Activated CD4-positive, alpha-beta memory T cell treated with anti-CD3 and anti-CD28 coated beads, Interleukin-2, amount 10 ng/mL, durations not matched to agents 7 days and 5 days (primary cell): ENCODE data around the gene ZP1. TPM values are rescaled to one million over a fixed set of nuclear protein-coding genes. Genes with fewer than 3 reads are reported as not detected.
"Not testable (repeated sequence)": the region's sequence is repeated elsewhere in the genome, so short reads cannot be mapped to it uniquely, and the experiment has no call there.

Experiments
- CTCF ChIA-PET: fragments of 350-600 bp; sonication (Branson Sonifier 250); formaldehyde crosslinking; loops from one replicate; lab custom pipeline; 2021; ENCODE audit warnings: antibody characterized with exemption, inconsistent platforms; lab: Charles Lee
- POLR2A ChIA-PET: fragments of 350-600 bp; sonication (Branson Sonifier 250); formaldehyde crosslinking; loops from one replicate; lab custom pipeline; 2021; ENCODE audit warnings: antibody characterized with exemption; lab: Charles Lee
- DNase-seq: peaks from one replicate; pipeline ENCODE4 v3.0.0-alpha.2; 2020
- H3K27ac Mint-ChIP-seq: one replicate; pipeline ENCODE4 v1.8.0; 2021; ENCODE audit warnings: mild to moderate bottlenecking, mixed read lengths
- H3K27me3 Mint-ChIP-seq: one replicate; pipeline ENCODE4 v1.8.0; 2021; ENCODE audit warnings: mixed read lengths
- H3K36me3 Mint-ChIP-seq: one replicate; pipeline ENCODE4 v1.8.0; 2021; ENCODE audit warnings: low read depth, mixed read lengths
- H3K4me1 Mint-ChIP-seq: one replicate; pipeline ENCODE4 v1.8.0; 2021; ENCODE audit warnings: mixed read lengths
- H3K4me3 Mint-ChIP-seq: one replicate; pipeline ENCODE4 v1.8.0; 2021; ENCODE audit warnings: mild to moderate bottlenecking, mixed read lengths
- H3K9me3 Mint-ChIP-seq: one replicate; pipeline ENCODE4 v1.8.0; 2021; ENCODE audit warnings: mixed read lengths
- total RNA-seq, 2 experiments: library from RNA; stranded (reverse); gene quantifications; one replicate each; pipeline ENCODE4 v1.2.3, GENCODE V29; 2021

Gene ZP1
- total RNA-seq, result under 1 TPM in 1 of 2 experiments, not detected in 1; 0.18 TPM

GRCh38 chr11:60866911-60867870 is at the start of gene ZP1:
Gene ZP1 (plus strand): TSS chr11:60867542. CDS start chr11:60867562, 20 bp downstream.
- no peak for DNase-seq
- POLR2A ChIA-PET, result interaction anchor here (1.5 to 1.6 kb wide), 2 partner anchors 20 to 30 kb away, joined by 5 to 9 read pairs; no protein-coding TSS in a partner anchor
- CTCF ChIA-PET, result interaction anchor here (1.4 to 2.4 kb wide), 3 partner anchors 20 to 36 kb away, joined by 4 to 15 read pairs (median 6); no protein-coding TSS in a partner anchor
- peaks cover 62% of the 10 kb centered on the region for H3K4me1 Mint-ChIP-seq
- peak within 1 kb of the TSS; percentile 51 for H3K27ac Mint-ChIP-seq
- no peaks in the 10 kb centered on the region for H3K36me3 Mint-ChIP-seq
- no peak within 1 kb of the TSS for H3K4me3 Mint-ChIP-seq
- H3K9me3 Mint-ChIP-seq, result no peaks in the 10 kb centered on the region
- H3K27me3 Mint-ChIP-seq, result peaks cover 6% of the 10 kb centered on the region

- peaks cover 7% of the 10 kb centered on the region for H3K27me3 Mint-ChIP-seq
- no peaks in the 10 kb centered on the region for H3K4me1 Mint-ChIP-seq
- DNase-seq, result no peak
- ChIA-PET POLR2A (no interaction called here), CTCF (interaction anchor here (1.7 kb wide), 1 partner anchor 14 kb away, joined by 7 read pairs; no protein-coding TSS in a partner anchor)
- peaks cover 12% of the 10 kb centered on the region for H3K9me3 Mint-ChIP-seq
- H3K4me3 Mint-ChIP-seq, result no peak overlapping the region
- H3K27ac Mint-ChIP-seq, result no peak overlapping the region
- peaks cover 2% of the 10 kb centered on the region for H3K36me3 Mint-ChIP-seq
These were observed 49.3 kb upstream of the ZP1 start for GRCh38 chr11:60818057-60818456.

GRCh38 chr11:60821827-60822599 is 45.3 kb upstream of the ZP1 start:
- peaks cover 4% of the 10 kb centered on the region for H3K9me3 Mint-ChIP-seq
- ChIA-PET POLR2A (no interaction called here), CTCF (interaction anchor here (1.1 to 2.5 kb wide), 2 partner anchors 8 to 66 kb away, joined by 4 to 7 read pairs; no protein-coding TSS in a partner anchor)
- H3K27me3 Mint-ChIP-seq, result peaks cover 6% of the 10 kb centered on the region
- no peak overlapping the region for H3K27ac Mint-ChIP-seq
- DNase-seq, result no peak
- H3K36me3 Mint-ChIP-seq, result no peaks in the 10 kb centered on the region
- no peaks in the 10 kb centered on the region for H3K4me1 Mint-ChIP-seq
- H3K4me3 Mint-ChIP-seq, result no peak overlapping the region

- DNase-seq, H3K4me3 Mint-ChIP-seq, H3K27ac Mint-ChIP-seq, H3K27me3 Mint-ChIP-seq, H3K9me3 Mint-ChIP-seq, H3K4me1 Mint-ChIP-seq, POLR2A ChIA-PET, H3K36me3 Mint-ChIP-seq: not testable (repeated sequence)
- CTCF ChIA-PET, result interaction anchor here (9.1 kb wide), 1 partner anchor 64 kb away, joined by 281 read pairs; no protein-coding TSS in a partner anchor
These were observed 43.5 kb upstream of the ZP1 start for GRCh38 chr11:60823745-60824306.

DNA sequence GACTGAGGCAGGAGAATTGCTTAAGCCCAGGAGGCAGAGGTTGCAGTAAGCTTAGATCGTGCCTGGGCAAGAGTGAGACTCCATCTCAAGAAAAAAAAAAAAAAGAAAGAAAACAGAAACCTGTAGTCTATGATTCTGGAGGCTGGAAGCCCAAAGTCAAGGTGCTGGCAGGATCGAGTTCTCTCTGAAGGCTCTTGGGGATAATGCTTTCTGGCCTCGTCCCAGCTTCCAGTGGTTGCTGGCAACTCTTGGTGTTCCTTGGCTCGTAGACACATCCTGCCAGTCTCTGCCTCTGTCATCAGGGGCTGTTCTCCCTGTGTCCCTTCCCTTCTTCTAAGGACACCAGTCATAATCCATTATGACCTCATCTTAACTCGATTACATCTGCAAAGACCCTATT is 42.2 kb upstream of the ZP1 start:
- Mint-ChIP-seq H3K36me3 (no peaks in the 10 kb centered on the region), H3K27me3 (peaks cover 6% of the 10 kb centered on the region), H3K9me3 (no peaks in the 10 kb centered on the region), H3K4me1 (no peaks in the 10 kb centered on the region), H3K27ac (no peak overlapping the region), H3K4me3 (no peak overlapping the region)
- POLR2A ChIA-PET, result no interaction called here
- CTCF ChIA-PET, result interaction anchor here (0.7 to 9.1 kb wide), 2 partner anchors 13 to 63 kb away, joined by 4 to 281 read pairs; no protein-coding TSS in a partner anchor
- DNase-seq, result no peak

DNA sequence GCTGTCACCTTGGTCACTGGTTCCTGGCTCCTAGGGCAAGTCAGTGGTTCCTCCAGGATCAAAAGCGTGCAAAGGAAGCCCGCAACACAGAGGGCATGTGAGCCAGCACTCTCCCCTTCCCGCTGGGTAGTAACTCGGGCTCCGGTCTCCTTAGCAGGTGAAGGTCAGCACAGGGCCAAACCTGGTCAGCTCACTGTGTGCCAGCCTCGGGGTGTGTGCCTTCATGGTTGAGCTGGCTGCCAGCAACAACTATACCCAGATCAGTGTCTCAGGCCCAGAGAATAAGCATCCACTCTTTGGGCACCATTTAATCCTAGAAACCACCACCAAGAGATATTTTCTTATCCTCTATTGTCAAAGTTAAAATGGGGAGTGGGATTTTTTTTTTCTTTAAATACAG is 41.6 kb upstream of the ZP1 start:
- CTCF ChIA-PET, result interaction anchor here (9.1 kb wide), 1 partner anchor 62 kb away, joined by 281 read pairs; no protein-coding TSS in a partner anchor
- Mint-ChIP-seq H3K36me3 (no peaks in the 10 kb centered on the region), H3K9me3 (no peaks in the 10 kb centered on the region), H3K27ac (no peak overlapping the region), H3K27me3 (peaks cover 6% of the 10 kb centered on the region), H3K4me1 (no peaks in the 10 kb centered on the region), H3K4me3 (no peak overlapping the region)
- DNase-seq, result no peak
- POLR2A ChIA-PET, result no interaction called here

GRCh38 chr11:60830478-60831142 is 36.7 kb upstream of the ZP1 start:
- peaks cover 7% of the 10 kb centered on the region for H3K27me3 Mint-ChIP-seq
- H3K36me3 Mint-ChIP-seq, result no peaks in the 10 kb centered on the region
- DNase-seq, result no peak
- POLR2A ChIA-PET, result interaction anchor here (0.6 to 2.4 kb wide), 4 partner anchors 42 to 141 kb away, joined by 3 to 20 read pairs (median 6); partner anchors contain the start of gene CD6
- H3K27ac Mint-ChIP-seq, result no peak overlapping the region
- CTCF ChIA-PET, result interaction anchor here (0.5 to 9.1 kb wide), 26 partner anchors 9 to 463 kb away, joined by 3 to 281 read pairs (median 6); partner anchors contain the start of genes CCDC86, PTGDR2, TMEM109 and ZP1
- H3K4me3 Mint-ChIP-seq, result no peak overlapping the region
- no peaks in the 10 kb centered on the region for H3K9me3 Mint-ChIP-seq
- peaks cover 25% of the 10 kb centered on the region for H3K4me1 Mint-ChIP-seq

GRCh38 chr11:60831143-60831500 is 36.2 kb upstream of the ZP1 start:
- peak; percentile 84 for DNase-seq
- ChIA-PET CTCF (interaction anchor here (0.5 to 9.1 kb wide), 29 partner anchors 11 to 463 kb away, joined by 3 to 281 read pairs (median 5); partner anchors contain the start of genes CCDC86, PTGDR2, TMEM109 and ZP1), POLR2A (interaction anchor here (0.6 to 2.4 kb wide), 4 partner anchors 42 to 140 kb away, joined by 3 to 20 read pairs (median 6); partner anchors contain the start of gene CD6)
- Mint-ChIP-seq H3K27me3 (peaks cover 7% of the 10 kb centered on the region), H3K27ac (no peak overlapping the region), H3K9me3 (no peaks in the 10 kb centered on the region), H3K4me1 (peaks cover 30% of the 10 kb centered on the region), H3K4me3 (no peak overlapping the region), H3K36me3 (no peaks in the 10 kb centered on the region)

- Mint-ChIP-seq H3K27me3 (peaks cover 7% of the 10 kb centered on the region), H3K4me1 (peaks cover 32% of the 10 kb centered on the region), H3K27ac (no peak overlapping the region), H3K4me3 (no peak overlapping the region), H3K36me3 (no peaks in the 10 kb centered on the region), H3K9me3 (no peaks in the 10 kb centered on the region)
- no peak for DNase-seq
- ChIA-PET CTCF (interaction anchor here (0.7 to 9.1 kb wide), 28 partner anchors 11 to 462 kb away, joined by 3 to 281 read pairs (median 6); partner anchors contain the start of genes CCDC86, PTGDR2, TMEM109 and ZP1), POLR2A (interaction anchor here (0.7 to 2.4 kb wide), 5 partner anchors 41 to 151 kb away, joined by 3 to 20 read pairs (median 5); no protein-coding TSS in a partner anchor)
These were observed 35.8 kb upstream of the ZP1 start for GRCh38 chr11:60831501-60832079.

GRCh38 chr11:60834742-60835533 is 32.4 kb upstream of the ZP1 start:
- H3K4me1 Mint-ChIP-seq, result peaks cover 51% of the 10 kb centered on the region
- H3K9me3 Mint-ChIP-seq, result no peaks in the 10 kb centered on the region
- no peak for DNase-seq
- H3K27ac Mint-ChIP-seq, result peak overlapping the region; percentile 4
- H3K36me3 Mint-ChIP-seq, result no peaks in the 10 kb centered on the region
- POLR2A ChIA-PET, result interaction anchor here (1.9 kb wide), 1 partner anchor 36 kb away, joined by 5 read pairs; no protein-coding TSS in a partner anchor
- CTCF ChIA-PET, result interaction anchor here (0.7 to 6.1 kb wide), 2 partner anchors 53 to 64 kb away, joined by 3 to 45 read pairs; no protein-coding TSS in a partner anchor
- peaks cover 4% of the 10 kb centered on the region for H3K27me3 Mint-ChIP-seq
- H3K4me3 Mint-ChIP-seq, result no peak overlapping the region
